Measurements from ENCODE around the gene DSG4.

DSG4 gene

GRCh38 chr18:31444142-31444541 is 67.6 kb downstream of the DSG4 start:
- in situ Hi-C loops (cut with MboI; ENCODE audit: low sequenced_read_pairs): no loop called here

- in situ Hi-C loops (cut with MboI; ENCODE audit: low sequenced_read_pairs): no loop called here
Measured at GRCh38 chr18:31445908-31446307, 69.3 kb downstream of the DSG4 start.

GRCh38 chr18:31446854-31447253 is 70.3 kb downstream of the DSG4 start:
- in situ Hi-C loops (cut with MboI; ENCODE audit: low sequenced_read_pairs): no loop called here

GRCh38 chr18:31447530-31448191 is 71.1 kb downstream of the DSG4 start, which contains the start of gene DSG3:
DSG3 (plus strand) TSS chr18:31447741; CDS start chr18:31447878, 137 bp downstream.
- in situ Hi-C loops (cut with MboI; ENCODE audit: low sequenced_read_pairs): no loop called here

GRCh38 chr18:31450409-31450808 is 73.8 kb downstream of the DSG4 start:
- in situ Hi-C loops (cut with MboI; ENCODE audit: low sequenced_read_pairs): no loop called here

GRCh38 chr18:31451625-31452024 is 75.0 kb downstream of the DSG4 start:
- in situ Hi-C loops (cut with MboI; ENCODE audit: low sequenced_read_pairs): no loop called here

- in situ Hi-C loops (cut with MboI; ENCODE audit: low sequenced_read_pairs): no loop called here
Measured at GRCh38 chr18:31454066-31454708, 77.6 kb downstream of the DSG4 start.

All from HL-60/S4 treated with retinoic acid at 250 ng/mL for 4 days and 3 days (cell line).